Neural cell (in vitro differentiated cells): ENCODE results near the gene SEC14L3. TPM values are rescaled to one million over a fixed set of nuclear protein-coding genes. Genes with fewer than 3 reads are reported as not detected.

ENCODE experiments used
- H2AFZ ChIP-seq: fragments of 200-600, 300-800 bp; sonication (generic), shearing (Covaris generic); 2 replicates; pipeline ENCODE4 v1.6.0; 2014; ENCODE audit warnings: low read depth, mild to moderate bottlenecking, antibody characterized with exemption, low read length, moderate library complexity
- H3F3A ChIP-seq: fragments of 200-600 bp; shearing (Covaris generic); 2 replicates; pipeline ENCODE4 v1.6.1; 2016; ENCODE audit warnings: mild to moderate bottlenecking, moderate library complexity, mixed read lengths, antibody characterized with exemption, low read length; ENCODE audit not compliant: insufficient read depth, poor library complexity, severe bottlenecking
- H3K27ac ChIP-seq: fragments of 200-600, 300-800 bp; sonication (generic), shearing (Covaris generic); 2 replicates; pipeline ENCODE4 v1.5.1; 2014; ENCODE audit warnings: mild to moderate bottlenecking, low read length, moderate library complexity
- H3K27me3 ChIP-seq: fragments of 300-800, 200-600 bp; sonication (generic), shearing (Covaris generic); 2 replicates; pipeline ENCODE4 v1.6.0; 2014; ENCODE audit warnings: mild to moderate bottlenecking, low read depth, low read length, moderate library complexity; ENCODE audit not compliant: insufficient read depth
- H3K36me3 ChIP-seq: fragments of 300-800, 200-600 bp; sonication (generic), shearing (Covaris generic); 2 replicates; pipeline ENCODE4 v1.5.1; 2014; ENCODE audit warnings: mild to moderate bottlenecking, antibody characterized with exemption, low read length, moderate library complexity; ENCODE audit not compliant: insufficient read depth
- H3K4me2 ChIP-seq: fragments of 300-800, 200-600 bp; sonication (generic), shearing (Covaris generic); 2 replicates; pipeline ENCODE4 v1.6.0; 2014; ENCODE audit warnings: mild to moderate bottlenecking, low read length
- H3K4me3 ChIP-seq: fragments of 300-800, 200-600 bp; sonication (generic), shearing (Covaris generic); 2 replicates; pipeline ENCODE4 v1.5.1; 2014; ENCODE audit warnings: mild to moderate bottlenecking, low read length, moderate library complexity
- H3K79me2 ChIP-seq: fragments of 200-600 bp; shearing (Covaris generic); replicated peaks from 2 replicates; pipeline ENCODE4 v1.6.0; 2014; ENCODE audit warnings: mild to moderate bottlenecking, low read length, moderate library complexity; ENCODE audit not compliant: insufficient read depth
- H3K9ac ChIP-seq: fragments of 300-800, 200-600 bp; sonication (generic), shearing (Covaris generic); 2 replicates; pipeline ENCODE4 v1.6.1; 2016; ENCODE audit warnings: mild to moderate bottlenecking, low read length, mixed read lengths
- H3K9me2 ChIP-seq: fragments of 200-600 bp; shearing (Covaris generic); 2 replicates; pipeline ENCODE4 v1.6.1; 2016; ENCODE audit warnings: mild to moderate bottlenecking, low read length, mixed read lengths; ENCODE audit not compliant: insufficient read depth
- H3K9me3 ChIP-seq: fragments of 200-600, 300-800 bp; sonication (generic), shearing (Covaris generic); 2 replicates; pipeline ENCODE4 v1.6.1; 2016; ENCODE audit warnings: mild to moderate bottlenecking, mixed run types, low read length, moderate library complexity, mixed read lengths
- H4K20me1 ChIP-seq: fragments of 200-600 bp; shearing (Covaris generic); 2 replicates; pipeline ENCODE4 v1.6.1; 2016; ENCODE audit warnings: mild to moderate bottlenecking, mixed run types; ENCODE audit not compliant: insufficient read depth
- CTCF ChIP-seq: fragments of 450-650 bp; IDR thresholded peaks from 2 replicates; pipeline ENCODE4 v1.5.1; 2014; ENCODE audit warnings: antibody characterized with exemption, mild to moderate bottlenecking, moderate library complexity; ENCODE audit not compliant: poor library complexity, severe bottlenecking
- EP300 ChIP-seq: fragments of 450-650 bp; conservative IDR thresholded peaks from 2 replicates; pipeline ENCODE4 v1.6.1; 2014; ENCODE audit warnings: antibody characterized with exemption, mild to moderate bottlenecking, moderate library complexity; ENCODE audit not compliant: poor library complexity, severe bottlenecking
- EZH2 ChIP-seq: fragments of 200-600, 300-800 bp; shearing (Covaris generic), sonication (generic); IDR thresholded peaks from 2 replicates; pipeline ENCODE4 v1.6.1; 2014; ENCODE audit warnings: antibody characterized with exemption, low read length, borderline replicate concordance, mild to moderate bottlenecking; ENCODE audit not compliant: insufficient read depth, poor library complexity, severe bottlenecking
- MXI1 ChIP-seq: fragments of 450-650 bp; conservative IDR thresholded peaks from 2 replicates; pipeline ENCODE4 v1.6.1; 2014; ENCODE audit warnings: antibody characterized with exemption, mild to moderate bottlenecking; ENCODE audit not compliant: poor library complexity, severe bottlenecking
- POLR2AphosphoS5 ChIP-seq: IDR thresholded peaks from 2 replicates; pipeline ENCODE4 v1.6.1; 2012
- RAD21 ChIP-seq: fragments of 450-650 bp; conservative IDR thresholded peaks from 2 replicates; pipeline ENCODE4 v1.6.1; 2014; ENCODE audit warnings: antibody characterized with exemption, mild to moderate bottlenecking, moderate library complexity
- REST ChIP-seq: IDR thresholded peaks from 2 replicates; pipeline ENCODE4 v1.6.1; 2012; ENCODE audit warnings: borderline replicate concordance
- SMC3 ChIP-seq: fragments of 450-650 bp; conservative IDR thresholded peaks from 2 replicates; pipeline ENCODE4 v1.6.1; 2014; ENCODE audit warnings: antibody characterized with exemption, mild to moderate bottlenecking, moderate library complexity; ENCODE audit not compliant: poor library complexity
- TAF1 ChIP-seq: IDR thresholded peaks from 2 replicates; pipeline ENCODE4 v1.6.1; 2012; ENCODE audit warnings: low read depth
- polyA plus RNA-seq: library from polyadenylated mRNA; depleted of rRNA; stranded (reverse); fragments of >200 nt; gene quantifications from 2 replicates; pipeline ENCODE4 v1.2.3, GENCODE V29; 2014

Gene SEC14L3
- polyA plus RNA-seq, 1 donor from 2014 or later = not detected

DNA sequence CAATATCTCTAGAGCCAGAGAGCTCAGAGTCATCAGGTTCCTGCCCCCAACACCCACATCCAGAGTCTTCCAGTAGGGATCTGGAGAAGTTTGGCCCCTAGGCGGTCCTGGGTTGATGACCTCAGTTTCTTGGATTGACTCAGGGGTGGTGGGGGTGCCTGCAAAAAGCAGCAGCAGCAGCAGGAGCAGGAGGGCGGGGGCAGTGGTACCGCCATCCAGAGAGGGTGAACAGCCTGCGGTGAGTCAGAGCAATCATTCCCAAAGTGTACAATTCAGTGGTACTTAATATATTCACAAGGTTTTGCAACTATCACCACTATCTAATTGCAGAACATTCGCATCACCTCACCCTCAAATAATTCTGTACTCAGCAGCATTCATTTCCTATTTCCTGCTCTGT, 9.9 kb upstream of the SEC14L3 start:
- no peaks in the 10 kb centered on the region for H3K9me3 ChIP-seq
- no peaks in the 10 kb centered on the region for H3K36me3 ChIP-seq
- no peak overlapping the region for H3K4me2 ChIP-seq
- H3F3A ChIP-seq = no peaks in the 10 kb centered on the region
- no peak overlapping the region for H3K27ac ChIP-seq
- H3K9ac ChIP-seq = no peak overlapping the region
- TF ChIP-seq POLR2AphosphoS5 = no peak
- TF ChIP-seq TAF1 = no peak
- no peak for TF ChIP-seq REST
- TF ChIP-seq SMC3 = no peak
- TF ChIP-seq CTCF = no peak
- no peak for TF ChIP-seq MXI1
- TF ChIP-seq RAD21 = no peak
- no peak for TF ChIP-seq EP300
- no peak for TF ChIP-seq EZH2
- H3K79me2 ChIP-seq = no peaks in the 10 kb centered on the region
- H4K20me1 ChIP-seq = no peaks in the 10 kb centered on the region
- H3K4me3 ChIP-seq = no peak overlapping the region
- H3K9me2 ChIP-seq = no peaks in the 10 kb centered on the region
- no peak overlapping the region for H2AFZ ChIP-seq
- H3K27me3 ChIP-seq = no peaks in the 10 kb centered on the region

DNA sequence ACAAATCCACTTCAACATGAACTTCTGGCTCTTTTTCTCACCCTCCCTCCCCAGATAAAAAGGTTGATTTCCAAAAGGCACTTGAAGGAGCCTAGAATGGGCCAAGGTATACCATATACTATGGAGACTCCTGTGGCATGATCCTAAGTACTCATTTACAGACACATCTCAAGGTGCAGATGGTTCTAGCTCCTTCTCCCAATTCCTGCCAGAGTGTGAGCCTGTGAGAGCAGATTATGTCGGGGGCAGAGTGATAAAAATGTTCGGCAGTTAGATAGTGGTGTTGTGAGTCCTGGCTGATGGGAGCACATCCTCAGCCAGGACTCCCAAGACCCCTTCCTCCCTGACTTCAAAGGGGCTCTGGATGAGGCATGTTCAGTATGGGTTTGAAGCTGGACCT, 8.2 kb upstream of the SEC14L3 start:
- no peaks in the 10 kb centered on the region for H3K9me2 ChIP-seq
- H3K79me2 ChIP-seq = no peaks in the 10 kb centered on the region
- H2AFZ ChIP-seq = no peak overlapping the region
- H3K9ac ChIP-seq = no peak overlapping the region
- no peaks in the 10 kb centered on the region for H3K9me3 ChIP-seq
- H3K4me2 ChIP-seq = no peak overlapping the region
- no peak for TF ChIP-seq CTCF
- no peak for TF ChIP-seq SMC3
- no peak overlapping the region for H3K4me3 ChIP-seq
- no peaks in the 10 kb centered on the region for H3F3A ChIP-seq
- no peaks in the 10 kb centered on the region for H4K20me1 ChIP-seq
- H3K27ac ChIP-seq = no peak overlapping the region
- H3K36me3 ChIP-seq = no peaks in the 10 kb centered on the region
- H3K27me3 ChIP-seq = no peaks in the 10 kb centered on the region
